ENCODE data around the gene TNF. TPM values are rescaled to one million over a fixed set of nuclear protein-coding genes. Genes with fewer than 3 reads are reported as not detected.
A peak's percentile ranks its signal among the peaks of the same experiment; 100 is the strongest.

The TNF gene
- total RNA-seq, 3 donors from 2014 or later: 0.41 to 1.7 (median 1.1) TPM

- Histone ChIP-seq H3K4me3 (no peak overlapping the region), H3K4me1 (ENCODE audit: low read depth) (no peaks in the 10 kb centered on the region), H3K36me3 (ENCODE audit: low read depth) (no peaks in the 10 kb centered on the region), H3K9me3 (no peaks in the 10 kb centered on the region)
- DNase-seq (no peak), ATAC-seq (no peak)
- intact Hi-C loops (cut with DNase I, micrococcal nuclease): loop anchor here in 1 of 2 donors (5.0 to 10.0 kb wide), 2 partner anchors 45 to 98 kb away; partner anchors contain the start of genes ATP6V1G2, MICB and NFKBIL1
- TF ChIP-seq, protein P1, sequence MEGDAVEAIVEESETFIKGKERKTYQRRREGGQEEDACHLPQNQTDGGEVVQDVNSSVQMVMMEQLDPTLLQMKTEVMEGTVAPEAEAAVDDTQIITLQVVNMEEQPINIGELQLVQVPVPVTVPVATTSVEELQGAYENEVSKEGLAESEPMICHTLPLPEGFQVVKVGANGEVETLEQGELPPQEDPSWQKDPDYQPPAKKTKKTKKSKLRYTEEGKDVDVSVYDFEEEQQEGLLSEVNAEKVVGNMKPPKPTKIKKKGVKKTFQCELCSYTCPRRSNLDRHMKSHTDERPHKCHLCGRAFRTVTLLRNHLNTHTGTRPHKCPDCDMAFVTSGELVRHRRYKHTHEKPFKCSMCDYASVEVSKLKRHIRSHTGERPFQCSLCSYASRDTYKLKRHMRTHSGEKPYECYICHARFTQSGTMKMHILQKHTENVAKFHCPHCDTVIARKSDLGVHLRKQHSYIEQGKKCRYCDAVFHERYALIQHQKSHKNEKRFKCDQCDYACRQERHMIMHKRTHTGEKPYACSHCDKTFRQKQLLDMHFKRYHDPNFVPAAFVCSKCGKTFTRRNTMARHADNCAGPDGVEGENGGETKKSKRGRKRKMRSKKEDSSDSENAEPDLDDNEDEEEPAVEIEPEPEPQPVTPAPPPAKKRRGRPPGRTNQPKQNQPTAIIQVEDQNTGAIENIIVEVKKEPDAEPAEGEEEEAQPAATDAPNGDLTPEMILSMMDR (IDR thresholded peaks at IDR 0.05): no peak
Observed at GRCh38 chr6:31592396-31592771, 17.0 kb downstream of the TNF start.

DNA sequence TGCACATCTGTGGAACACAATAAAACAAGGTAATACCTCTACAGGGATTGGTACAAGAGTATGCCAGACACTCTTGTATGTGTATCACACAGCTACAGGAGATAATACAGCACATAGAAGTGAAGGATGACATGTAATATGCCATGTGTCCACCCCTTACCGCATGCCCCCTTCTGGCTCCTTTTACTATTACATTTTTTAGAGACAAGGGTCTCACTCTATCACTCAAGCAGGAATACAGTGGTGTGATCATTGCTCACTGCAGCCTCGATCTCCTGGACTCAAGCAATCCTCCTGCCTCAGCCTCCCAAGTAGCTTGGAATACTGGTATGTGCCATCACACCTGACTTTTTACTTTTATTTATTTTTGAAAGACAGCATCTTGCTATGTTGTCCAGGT lies 21.6 kb downstream of the TNF start:
- H3K4me1 ChIP-seq (ENCODE audit: low read depth): no peaks in the 10 kb centered on the region
- intact Hi-C loops (cut with DNase I, micrococcal nuclease): loop anchor here (5.0 to 10.0 kb wide), 2 partner anchors 50 to 102 kb away; partner anchors contain the start of genes ATP6V1G2 (in 1 of the 2), MICB (in 1 of the 2) and NFKBIL1 (in 1 of the 2)
- no peaks in the 10 kb centered on the region for H3K36me3 ChIP-seq (ENCODE audit: low read depth)
- no peak overlapping the region for H3K4me3 ChIP-seq
- no peak for DNase-seq
- peak; percentile 52 for ATAC-seq
- no peaks in the 10 kb centered on the region for H3K9me3 ChIP-seq
- TF ChIP-seq, protein P1 (IDR thresholded peaks at IDR 0.05): no peak

GRCh38 chr6:31607317-31607716 lies 32.0 kb downstream of the TNF start:
- Histone ChIP-seq H3K4me3 (no peak overlapping the region), H3K36me3 (ENCODE audit: low read depth) (no peaks in the 10 kb centered on the region), H3K9me3 (no peaks in the 10 kb centered on the region), H3K4me1 (ENCODE audit: low read depth) (no peaks in the 10 kb centered on the region)
- ATAC-seq: no peak
- TF ChIP-seq, protein P1 (IDR thresholded peaks at IDR 0.05): no peak
- intact Hi-C loops (cut with DNase I, micrococcal nuclease): no loop called here
- no peak for DNase-seq

DNA sequence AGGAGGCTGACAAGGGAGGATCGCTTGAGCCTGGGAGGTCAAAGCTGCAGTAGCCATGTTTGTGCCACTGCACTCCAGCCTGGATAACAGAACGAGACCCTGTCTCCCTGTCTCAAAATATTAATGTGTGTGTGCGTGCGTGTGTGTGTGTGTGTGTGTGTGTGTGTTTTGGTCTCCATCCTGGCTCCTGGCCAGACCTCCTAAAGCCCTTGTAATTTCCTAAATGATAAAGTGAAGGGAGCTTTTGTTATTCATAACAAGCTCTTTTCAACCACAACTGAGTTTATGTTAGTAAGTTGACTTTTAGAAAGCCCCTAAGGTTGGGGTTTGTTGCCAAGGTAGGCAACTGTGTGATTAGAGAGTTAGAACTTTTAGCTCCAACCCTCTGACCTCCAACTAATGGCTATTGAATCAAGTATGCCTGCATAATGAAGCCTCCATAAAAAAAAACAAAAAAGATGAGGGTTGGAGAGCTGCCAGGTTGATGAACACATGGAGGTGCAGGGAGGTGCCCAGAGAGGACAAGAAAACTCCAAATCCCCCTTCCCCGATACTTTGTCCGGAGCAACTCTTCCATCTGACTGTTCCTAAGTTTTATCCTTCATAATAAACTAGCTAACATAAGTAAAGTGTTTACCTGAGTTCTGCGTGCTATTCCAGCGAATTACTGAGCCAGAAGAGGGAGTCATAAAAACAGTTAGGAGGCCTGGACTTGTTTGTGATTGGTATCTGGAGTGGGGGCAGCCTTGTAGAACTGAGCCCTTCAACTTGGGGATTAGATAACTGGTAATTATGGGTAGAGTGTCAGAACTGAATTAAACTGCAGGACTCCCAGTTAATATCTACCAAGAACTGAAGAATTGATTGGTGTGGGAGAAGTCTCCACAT lies 34.4 kb downstream of the TNF start:
- intact Hi-C loops (cut with DNase I, micrococcal nuclease): no loop called here
- no peaks in the 10 kb centered on the region for H3K36me3 ChIP-seq (ENCODE audit: low read depth)
- H3K4me3 ChIP-seq: no peak overlapping the region

GRCh38 chr6:31610968-31611367 lies 35.6 kb downstream of the TNF start:
- TF ChIP-seq, protein P1 (IDR thresholded peaks at IDR 0.05): no peak
- no peaks in the 10 kb centered on the region for H3K4me1 ChIP-seq (ENCODE audit: low read depth)
- intact Hi-C loops (cut with DNase I, micrococcal nuclease): no loop called here
- no peak overlapping the region for H3K4me3 ChIP-seq
- H3K36me3 ChIP-seq (ENCODE audit: low read depth): no peaks in the 10 kb centered on the region
- DNase-seq: no peak
- no peak for ATAC-seq
- no peaks in the 10 kb centered on the region for H3K9me3 ChIP-seq

More for the DNA sequence above, 34.4 kb downstream of the TNF start:
- no peaks in the 10 kb centered on the region for H3K9me3 ChIP-seq
- H3K4me1 ChIP-seq (ENCODE audit: low read depth): no peaks in the 10 kb centered on the region
- ATAC-seq: no peak
- TF ChIP-seq, protein P1 (IDR thresholded peaks at IDR 0.05): no peak
- DNase-seq: no peak
